ENCODE measurements around the gene PLD4.

PLD4 gene

GRCh38 chr14:104891121-104891551 is 33.5 kb upstream of the PLD4 start:
- no peak overlapping the region for H3K9ac ChIP-seq (ENCODE audit: low read length)
- H3K4me1 ChIP-seq (ENCODE audit: insufficient read depth, low read length, severe bottlenecking): peaks cover 19% of the 10 kb centered on the region
- H2AFZ ChIP-seq (ENCODE audit: low read length): no peak overlapping the region
- no peaks in the 10 kb centered on the region for H3K9me2 ChIP-seq (ENCODE audit: low read depth, low read length)
- H3F3A ChIP-seq (ENCODE audit: insufficient read depth, low read length): no peaks in the 10 kb centered on the region
- H3K36me3 ChIP-seq (ENCODE audit: insufficient read depth, low read length): no peaks in the 10 kb centered on the region
- H3K79me2 ChIP-seq (ENCODE audit: insufficient read depth, low read length): no peaks in the 10 kb centered on the region
- no peaks in the 10 kb centered on the region for H4K20me1 ChIP-seq (ENCODE audit: insufficient read depth, low read length)
- peaks cover 5% of the 10 kb centered on the region for H3K27me3 ChIP-seq (ENCODE audit: insufficient read depth, low read length)
- H3K9me3 ChIP-seq (ENCODE audit: low read length): no peaks in the 10 kb centered on the region
- H3K4me2 ChIP-seq (ENCODE audit: low read length): no peak overlapping the region
- no peak overlapping the region for H3K4me3 ChIP-seq (ENCODE audit: low read depth, low read length, poor library complexity, severe bottlenecking)
- TF ChIP-seq EZH2 (IDR thresholded peaks at IDR 0.05; ENCODE audit: borderline replicate concordance, low read length): no peak
- TF ChIP-seq, protein P1, sequence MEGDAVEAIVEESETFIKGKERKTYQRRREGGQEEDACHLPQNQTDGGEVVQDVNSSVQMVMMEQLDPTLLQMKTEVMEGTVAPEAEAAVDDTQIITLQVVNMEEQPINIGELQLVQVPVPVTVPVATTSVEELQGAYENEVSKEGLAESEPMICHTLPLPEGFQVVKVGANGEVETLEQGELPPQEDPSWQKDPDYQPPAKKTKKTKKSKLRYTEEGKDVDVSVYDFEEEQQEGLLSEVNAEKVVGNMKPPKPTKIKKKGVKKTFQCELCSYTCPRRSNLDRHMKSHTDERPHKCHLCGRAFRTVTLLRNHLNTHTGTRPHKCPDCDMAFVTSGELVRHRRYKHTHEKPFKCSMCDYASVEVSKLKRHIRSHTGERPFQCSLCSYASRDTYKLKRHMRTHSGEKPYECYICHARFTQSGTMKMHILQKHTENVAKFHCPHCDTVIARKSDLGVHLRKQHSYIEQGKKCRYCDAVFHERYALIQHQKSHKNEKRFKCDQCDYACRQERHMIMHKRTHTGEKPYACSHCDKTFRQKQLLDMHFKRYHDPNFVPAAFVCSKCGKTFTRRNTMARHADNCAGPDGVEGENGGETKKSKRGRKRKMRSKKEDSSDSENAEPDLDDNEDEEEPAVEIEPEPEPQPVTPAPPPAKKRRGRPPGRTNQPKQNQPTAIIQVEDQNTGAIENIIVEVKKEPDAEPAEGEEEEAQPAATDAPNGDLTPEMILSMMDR (IDR thresholded peaks at IDR 0.05; ENCODE audit: low read length): no peak
- H3K27ac ChIP-seq (ENCODE audit: low read depth, low read length, poor library complexity, severe bottlenecking): no peak overlapping the region

DNA sequence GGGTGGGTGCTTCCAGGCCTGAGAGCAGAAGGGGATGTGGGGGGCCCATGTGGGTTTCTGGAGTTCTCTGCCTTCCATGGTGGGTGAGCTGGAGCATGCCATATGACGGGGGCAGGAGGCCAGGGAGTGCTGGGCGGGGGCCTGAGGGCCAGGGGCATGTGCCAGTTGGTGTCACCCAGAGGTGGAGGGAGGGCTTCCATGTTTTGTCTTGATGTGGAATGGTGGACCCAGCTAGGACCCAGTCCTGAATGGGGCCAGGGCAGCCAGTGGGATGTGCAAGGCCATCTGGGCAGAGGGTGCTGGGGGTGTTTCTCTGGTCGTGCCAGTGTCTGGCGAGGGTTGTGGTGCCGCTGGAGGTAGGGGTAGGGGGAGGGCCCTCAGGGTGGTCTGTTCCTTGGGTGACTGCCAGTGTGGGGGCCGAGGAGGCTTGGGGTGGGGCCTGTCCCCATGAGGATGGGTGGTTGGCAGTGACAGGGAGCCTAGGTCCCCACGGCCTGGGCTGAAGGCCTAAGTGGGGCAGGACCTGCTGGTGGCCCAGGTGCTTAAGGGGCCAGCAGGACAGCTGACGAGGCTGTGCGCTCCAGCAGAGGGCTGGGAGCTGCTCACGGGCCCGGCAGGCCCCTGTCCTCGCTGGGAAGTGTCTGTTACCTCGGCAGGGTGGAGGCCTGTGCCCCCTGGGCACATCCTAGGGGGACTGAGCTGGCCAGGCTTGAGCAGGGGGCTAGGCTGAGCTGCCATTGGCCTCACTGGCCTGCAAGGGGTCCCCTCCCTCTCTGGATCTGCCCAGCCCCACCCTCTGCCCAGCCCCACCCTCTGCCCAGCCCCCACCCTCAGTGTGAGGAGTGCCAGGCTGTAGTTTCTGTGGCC is 32.8 kb upstream of the PLD4 start:
- no peak for TF ChIP-seq EZH2 (IDR thresholded peaks at IDR 0.05; ENCODE audit: borderline replicate concordance, low read length)
- TF ChIP-seq, protein P1 (IDR thresholded peaks at IDR 0.05; ENCODE audit: low read length): no peak
- Histone ChIP-seq H3K79me2 (ENCODE audit: insufficient read depth, low read length) (no peaks in the 10 kb centered on the region), H2AFZ (ENCODE audit: low read length) (no peak overlapping the region), H3K4me2 (ENCODE audit: low read length) (no peak overlapping the region), H3K9me2 (ENCODE audit: low read depth, low read length) (no peaks in the 10 kb centered on the region), H3F3A (ENCODE audit: insufficient read depth, low read length) (no peaks in the 10 kb centered on the region), H3K9me3 (ENCODE audit: low read length) (no peaks in the 10 kb centered on the region), H4K20me1 (ENCODE audit: insufficient read depth, low read length) (no peaks in the 10 kb centered on the region), H3K27me3 (ENCODE audit: insufficient read depth, low read length) (peaks cover 5% of the 10 kb centered on the region), H3K36me3 (ENCODE audit: insufficient read depth, low read length) (no peaks in the 10 kb centered on the region), H3K27ac (ENCODE audit: low read depth, low read length, poor library complexity, severe bottlenecking) (no peak overlapping the region), H3K4me1 (ENCODE audit: insufficient read depth, low read length, severe bottlenecking) (peaks cover 23% of the 10 kb centered on the region), H3K4me3 (ENCODE audit: low read depth, low read length, poor library complexity, severe bottlenecking) (no peak overlapping the region), H3K9ac (ENCODE audit: low read length) (no peak overlapping the region)

DNA sequence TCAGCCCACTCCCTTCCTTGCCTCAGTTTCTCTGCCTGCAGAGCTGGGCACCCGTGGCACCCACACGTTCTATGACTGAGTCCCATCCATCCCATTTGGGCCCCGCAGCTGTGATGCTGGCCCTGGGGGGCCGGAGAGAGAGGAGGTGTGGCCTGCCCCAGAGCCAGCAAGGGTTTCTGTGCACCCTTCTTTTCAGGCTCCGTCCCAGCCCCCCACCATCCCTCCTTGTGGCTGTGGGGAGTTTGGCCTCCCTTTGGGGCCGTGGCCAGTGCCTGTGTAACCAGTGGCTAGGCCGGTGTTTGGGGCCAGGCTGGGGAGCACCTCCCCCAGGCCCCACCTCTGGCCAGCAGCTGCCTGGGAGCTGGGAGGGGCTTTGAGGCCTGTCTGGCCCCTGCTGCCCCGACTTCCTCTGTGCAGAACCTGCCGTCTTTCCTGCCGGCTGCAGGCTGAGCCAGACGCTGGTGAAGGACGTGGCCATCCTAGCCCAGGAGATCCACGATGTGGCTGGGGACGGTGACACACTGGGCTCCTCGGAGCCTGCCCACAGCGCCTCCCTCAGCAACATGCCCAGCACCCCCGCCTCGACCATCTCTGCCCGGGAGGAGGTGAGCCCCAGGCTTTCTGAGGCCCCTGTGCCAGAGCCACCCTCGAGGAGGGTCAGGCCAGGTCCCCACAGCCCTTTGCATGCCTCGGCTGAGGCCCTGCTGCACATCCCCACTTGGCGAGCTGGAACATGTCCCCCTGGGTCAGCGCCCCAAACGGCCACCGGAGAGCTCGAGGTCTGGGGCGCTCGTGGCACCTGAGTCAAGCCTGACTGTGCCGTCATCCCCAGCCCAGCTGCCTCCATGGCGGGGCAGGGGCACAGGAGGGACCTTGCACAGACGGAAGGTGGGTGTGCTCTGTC is 31.9 kb upstream of the PLD4 start:
- Histone ChIP-seq H3K79me2 (ENCODE audit: insufficient read depth, low read length) (no peaks in the 10 kb centered on the region), H3K36me3 (ENCODE audit: insufficient read depth, low read length) (no peaks in the 10 kb centered on the region), H3K27ac (ENCODE audit: low read depth, low read length, poor library complexity, severe bottlenecking) (no peak overlapping the region), H3F3A (ENCODE audit: insufficient read depth, low read length) (no peaks in the 10 kb centered on the region), H3K9ac (ENCODE audit: low read length) (no peak overlapping the region), H2AFZ (ENCODE audit: low read length) (no peak overlapping the region), H3K4me1 (ENCODE audit: insufficient read depth, low read length, severe bottlenecking) (peaks cover 23% of the 10 kb centered on the region), H4K20me1 (ENCODE audit: insufficient read depth, low read length) (no peaks in the 10 kb centered on the region), H3K4me2 (ENCODE audit: low read length) (no peak overlapping the region), H3K9me2 (ENCODE audit: low read depth, low read length) (no peaks in the 10 kb centered on the region), H3K9me3 (ENCODE audit: low read length) (no peaks in the 10 kb centered on the region), H3K27me3 (ENCODE audit: insufficient read depth, low read length) (peaks cover 5% of the 10 kb centered on the region), H3K4me3 (ENCODE audit: low read depth, low read length, poor library complexity, severe bottlenecking) (no peak overlapping the region)
- TF ChIP-seq, protein P1 (IDR thresholded peaks at IDR 0.05; ENCODE audit: low read length): no peak
- TF ChIP-seq EZH2 (IDR thresholded peaks at IDR 0.05; ENCODE audit: borderline replicate concordance, low read length): no peak

All from OCI-LY1 (cell line).